ENCODE data around the gene FOXP2.

DNA sequence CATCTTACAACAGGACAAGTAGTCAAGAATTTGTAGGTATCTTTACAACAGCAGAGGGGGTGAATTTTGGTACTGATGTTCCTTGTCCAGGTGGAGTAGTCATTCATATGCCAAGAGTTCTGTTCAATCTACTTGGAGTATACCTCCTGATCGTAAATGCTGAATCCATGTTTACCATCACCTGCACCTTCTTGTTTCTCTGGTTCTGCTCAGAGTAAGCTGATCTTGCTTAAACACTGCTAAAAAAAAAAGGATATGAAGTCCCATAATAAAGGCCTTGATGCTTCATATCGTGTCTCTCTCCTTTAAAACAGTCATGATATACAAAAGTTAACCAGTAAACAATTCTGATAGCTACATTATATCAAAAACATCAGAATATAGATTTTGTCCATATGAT is 45.3 kb upstream of the FOXP2 start:
- TF ChIP-seq ZBTB7B (CRISPR knock-in tag; IDR thresholded peaks at IDR 0.05) (no peak), NCOA2 (CRISPR knock-in tag; IDR thresholded peaks at IDR 0.05) (no peak), ZNF782 (CRISPR knock-in tag; IDR thresholded peaks at IDR 0.05; ENCODE audit: borderline replicate concordance) (no peak), ZNF644 (CRISPR knock-in tag; IDR thresholded peaks at IDR 0.05; ENCODE audit: low read depth) (no peak), KLF16 (CRISPR knock-in tag; IDR thresholded peaks at IDR 0.05) (no peak), CBX2 (IDR thresholded peaks at IDR 0.05; ENCODE audit: low read depth, low read length) (no peak), CBX2 (CRISPR knock-in tag; IDR thresholded peaks at IDR 0.05; ENCODE audit: low read depth) (no peak), CEBPG (CRISPR knock-in tag; IDR thresholded peaks at IDR 0.05) (no peak)
- TF ChIP-seq, protein P1, sequence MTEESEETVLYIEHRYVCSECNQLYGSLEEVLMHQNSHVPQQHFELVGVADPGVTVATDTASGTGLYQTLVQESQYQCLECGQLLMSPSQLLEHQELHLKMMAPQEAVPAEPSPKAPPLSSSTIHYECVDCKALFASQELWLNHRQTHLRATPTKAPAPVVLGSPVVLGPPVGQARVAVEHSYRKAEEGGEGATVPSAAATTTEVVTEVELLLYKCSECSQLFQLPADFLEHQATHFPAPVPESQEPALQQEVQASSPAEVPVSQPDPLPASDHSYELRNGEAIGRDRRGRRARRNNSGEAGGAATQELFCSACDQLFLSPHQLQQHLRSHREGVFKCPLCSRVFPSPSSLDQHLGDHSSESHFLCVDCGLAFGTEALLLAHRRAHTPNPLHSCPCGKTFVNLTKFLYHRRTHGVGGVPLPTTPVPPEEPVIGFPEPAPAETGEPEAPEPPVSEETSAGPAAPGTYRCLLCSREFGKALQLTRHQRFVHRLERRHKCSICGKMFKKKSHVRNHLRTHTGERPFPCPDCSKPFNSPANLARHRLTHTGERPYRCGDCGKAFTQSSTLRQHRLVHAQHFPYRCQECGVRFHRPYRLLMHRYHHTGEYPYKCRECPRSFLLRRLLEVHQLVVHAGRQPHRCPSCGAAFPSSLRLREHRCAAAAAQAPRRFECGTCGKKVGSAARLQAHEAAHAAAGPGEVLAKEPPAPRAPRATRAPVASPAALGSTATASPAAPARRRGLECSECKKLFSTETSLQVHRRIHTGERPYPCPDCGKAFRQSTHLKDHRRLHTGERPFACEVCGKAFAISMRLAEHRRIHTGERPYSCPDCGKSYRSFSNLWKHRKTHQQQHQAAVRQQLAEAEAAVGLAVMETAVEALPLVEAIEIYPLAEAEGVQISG (CRISPR knock-in tag; IDR thresholded peaks at IDR 0.05), result no peak
- TF ChIP-seq, protein P2, sequence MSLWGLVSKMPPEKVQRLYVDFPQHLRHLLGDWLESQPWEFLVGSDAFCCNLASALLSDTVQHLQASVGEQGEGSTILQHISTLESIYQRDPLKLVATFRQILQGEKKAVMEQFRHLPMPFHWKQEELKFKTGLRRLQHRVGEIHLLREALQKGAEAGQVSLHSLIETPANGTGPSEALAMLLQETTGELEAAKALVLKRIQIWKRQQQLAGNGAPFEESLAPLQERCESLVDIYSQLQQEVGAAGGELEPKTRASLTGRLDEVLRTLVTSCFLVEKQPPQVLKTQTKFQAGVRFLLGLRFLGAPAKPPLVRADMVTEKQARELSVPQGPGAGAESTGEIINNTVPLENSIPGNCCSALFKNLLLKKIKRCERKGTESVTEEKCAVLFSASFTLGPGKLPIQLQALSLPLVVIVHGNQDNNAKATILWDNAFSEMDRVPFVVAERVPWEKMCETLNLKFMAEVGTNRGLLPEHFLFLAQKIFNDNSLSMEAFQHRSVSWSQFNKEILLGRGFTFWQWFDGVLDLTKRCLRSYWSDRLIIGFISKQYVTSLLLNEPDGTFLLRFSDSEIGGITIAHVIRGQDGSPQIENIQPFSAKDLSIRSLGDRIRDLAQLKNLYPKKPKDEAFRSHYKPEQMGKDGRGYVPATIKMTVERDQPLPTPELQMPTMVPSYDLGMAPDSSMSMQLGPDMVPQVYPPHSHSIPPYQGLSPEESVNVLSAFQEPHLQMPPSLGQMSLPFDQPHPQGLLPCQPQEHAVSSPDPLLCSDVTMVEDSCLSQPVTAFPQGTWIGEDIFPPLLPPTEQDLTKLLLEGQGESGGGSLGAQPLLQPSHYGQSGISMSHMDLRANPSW (CRISPR knock-in tag; IDR thresholded peaks at IDR 0.05; ENCODE audit: borderline replicate concordance), result no peak
